B cell (primary cell): Measurements from ENCODE around the gene NLRP1. TPM values are rescaled to one million over a fixed set of nuclear protein-coding genes. Genes with fewer than 3 reads are reported as not detected.

Experiments
- ATAC-seq: fragments of 200-7000 bp; cut with Tn5 transposase; one replicate; pipeline ENCODE4 v1.10.0; 2021; ENCODE audit warnings: low read depth, mild to moderate bottlenecking, moderate number of reproducible peaks, moderate library complexity
- CTCF ChIA-PET: fragments of 350-600 bp; sonication (Branson Sonifier 250); formaldehyde crosslinking; loops from one replicate; lab custom pipeline; 2021; ENCODE audit warnings: antibody characterized with exemption, inconsistent platforms; lab: Charles Lee
- POLR2A ChIA-PET: fragments of 350-600 bp; sonication (Branson Sonifier 250); formaldehyde crosslinking; loops from one replicate; lab custom pipeline; 2021; ENCODE audit warnings: antibody characterized with exemption; lab: Charles Lee
- DNase-seq: peaks from one replicate; pipeline ENCODE4 v3.0.0; 2013
- H2AFZ ChIP-seq: 2 replicates; pipeline ENCODE4 v1.6.1; 2012; ENCODE audit warnings: mild to moderate bottlenecking, low read depth, low read length; ENCODE audit not compliant: insufficient read depth, poor library complexity, severe bottlenecking
- H3K27ac ChIP-seq, 2 donors: 1 replicate in 1 of 2; 2 replicates in 1 of 2; pipeline ENCODE4 v1.5.1; 2012 to 2013; ENCODE audit warnings: low read length in 2 of 2, mild to moderate bottlenecking in 2 of 2, moderate library complexity in 1 of 2
- H3K27me3 ChIP-seq, 4 experiments: fragments of 200-600 bp in 1 of 4; sonication (generic) in 1 of 4; replicated peaks in 1 of 4; 1 replicate in 2 of 4; 2 replicates in 2 of 4; pipeline versions ENCODE4 v1.6.1 to v1.7.0; 2013 to 2016; ENCODE audit warnings: low read length in 3 of 4, mild to moderate bottlenecking in 2 of 4, mixed read lengths in 1 of 4, moderate library complexity in 1 of 4; ENCODE audit not compliant: insufficient read depth in 4 of 4, control insufficient read depth in 3 of 4; ENCODE audit errors: control extremely low read depth in 1 of 4
- H3K36me3 ChIP-seq, 2 experiments: replicated peaks in 1 of 2; 1 replicate in 1 of 2; 2 replicates in 1 of 2; pipeline versions ENCODE4 v1.6.1 to v1.7.1; 2013; ENCODE audit warnings: low read length in 1 of 2; ENCODE audit not compliant: insufficient read depth in 2 of 2, control insufficient read depth in 1 of 2; ENCODE audit errors: control extremely low read depth in 1 of 2, extremely low read depth in 1 of 2
- H3K4me1 ChIP-seq, 2 donors: fragments of 200-600 bp in 1 of 2; sonication (generic) in 1 of 2; 1 replicate in 1 of 2; 2 replicates in 1 of 2; pipeline versions ENCODE4 v1.5.1 to v1.6.1; 2013 to 2017; ENCODE audit warnings: low read length in 2 of 2; ENCODE audit not compliant: control insufficient read depth in 2 of 2, insufficient read depth in 2 of 2
- H3K4me2 ChIP-seq: replicated peaks from 2 replicates; pipeline ENCODE3; 2012; ENCODE audit warnings: mild to moderate bottlenecking, low read depth, low read length; ENCODE audit not compliant: poor library complexity, severe bottlenecking
- H3K4me3 ChIP-seq, 5 experiments: fragments of 200-600 bp in 1 of 5; sonication (generic) in 1 of 5; 1 replicate in 3 of 5; 2 replicates in 2 of 5; pipeline versions ENCODE4 v1.5.1 to v1.7.0; 2011 to 2016; ENCODE audit warnings: low read length in 4 of 5, mild to moderate bottlenecking in 4 of 5, low read depth in 2 of 5, control low read depth in 1 of 5, moderate library complexity in 1 of 5; ENCODE audit not compliant: insufficient read depth in 1 of 5; ENCODE audit errors: control extremely low read depth in 1 of 5, extremely low read depth in 1 of 5
- H3K79me2 ChIP-seq: fragments of 200-600 bp; sonication (generic); one replicate; pipeline ENCODE4 v1.6.0; 2016; ENCODE audit warnings: low read length; ENCODE audit not compliant: control insufficient read depth, insufficient read depth
- H3K9ac ChIP-seq: fragments of 200-600 bp; sonication (generic); 2 replicates; pipeline ENCODE4 v1.6.1; 2017; ENCODE audit warnings: mild to moderate bottlenecking, low read length, moderate library complexity
- H3K9me3 ChIP-seq, 3 donors: one replicate each; pipeline versions ENCODE4 v1.6.1 to v1.7.1; 2013; ENCODE audit warnings: low read length in 2 of 3; ENCODE audit not compliant: control insufficient read depth in 2 of 3, insufficient read depth in 1 of 3; ENCODE audit errors: control extremely low read depth in 1 of 3
- H4K20me1 ChIP-seq: 2 replicates; pipeline ENCODE4 v1.6.0; 2012; ENCODE audit warnings: mild to moderate bottlenecking, low read length; ENCODE audit not compliant: insufficient read depth, control insufficient read depth, poor library complexity, severe bottlenecking
- H3K27ac Mint-ChIP-seq: one replicate; pipeline ENCODE4 v1.8.0; 2021; ENCODE audit warnings: mixed read lengths
- H3K27me3 Mint-ChIP-seq: one replicate; pipeline ENCODE4 v1.8.0; 2021; ENCODE audit warnings: mixed read lengths
- H3K4me1 Mint-ChIP-seq: one replicate; pipeline ENCODE4 v1.8.0; 2021; ENCODE audit warnings: mixed read lengths
- H3K4me3 Mint-ChIP-seq: one replicate; pipeline ENCODE4 v1.8.0; 2021; ENCODE audit warnings: mixed read lengths
- H3K9me3 Mint-ChIP-seq: one replicate; pipeline ENCODE4 v1.8.0; 2022; ENCODE audit warnings: mixed read lengths; ENCODE audit not compliant: insufficient read depth
- EZH2 ChIP-seq: IDR thresholded peaks from 2 replicates; pipeline ENCODE4 v1.6.1; 2012; ENCODE audit warnings: borderline replicate concordance, low read depth, mild to moderate bottlenecking, moderate library complexity, low read length; ENCODE audit not compliant: insufficient read depth, poor library complexity, severe bottlenecking
- WGBS: methylation state at CpG from one replicate; pipeline ENCODE4 v1.1.5; 2013; ENCODE audit warnings: missing lambda C conversion rate; ENCODE audit not compliant: insufficient coverage; 5-methylcytosine and 5-hydroxymethylcytosine counted together
- intact Hi-C: fragments of 100-400 bp; cut with micrococcal nuclease; formaldehyde crosslinking; loops from one replicate; pipeline ENCODE4 v1.10.0; 2022
- polyA plus RNA-seq: library from polyadenylated mRNA; depleted of rRNA; stranded (reverse); fragments of >200 nt; gene quantifications from 2 replicates; pipeline ENCODE4 v1.2.3, GENCODE V29; 2012
- total RNA-seq, 2 donors: library from RNA; stranded (reverse); fragments of 120-200 nt in 1 of 2; gene quantifications; 1 replicate in 1 of 2; 2 replicates in 1 of 2; pipeline versions ENCODE4 v1.2.3 to v1.2.4, GENCODE V29; 2013 to 2022
- TF ChIP-seq, protein P1 (sequence below): fragments of 200-600 bp; IDR thresholded peaks from one replicate; pipeline ENCODE4 v1.8.0; 2022; ENCODE audit warnings: antibody characterized with exemption, mild to moderate bottlenecking

Gene NLRP1
- total and polyA plus RNA-seq, 2 donors (not counting 1 experiment from before 2014, with no cell fraction given), result 141 to 189 TPM

- CTCF ChIA-PET, result interaction anchor here (1.6 kb wide), 2 partner anchors 10 to 840 kb away, joined by 5 read pairs; no protein-coding TSS in a partner anchor
- peaks cover 5% of the 10 kb centered on the region for H4K20me1 ChIP-seq
- ATAC-seq (no peak), DNase-seq (no peak)
- H3K4me3 ChIP-seq, result no peak overlapping the region
- H3K9me3 ChIP-seq, result no peaks in the 10 kb centered on the region
- Mint-ChIP-seq H3K4me1 (peaks cover 70% of the 10 kb centered on the region), H3K27me3 (no peaks in the 10 kb centered on the region), H3K9me3 (no peaks in the 10 kb centered on the region), H3K27ac (peak overlapping the region; percentile 74), H3K4me3 (peak overlapping the region; percentile 55)
- H3K9ac ChIP-seq, result no peak overlapping the region
- peaks cover 45 to 53% of the 10 kb centered on the region in 2 donors for H3K4me1 ChIP-seq
- H2AFZ ChIP-seq, result no peak overlapping the region
- peaks cover 59% of the 10 kb centered on the region for H3K79me2 ChIP-seq
- intact Hi-C loops, result loop anchor here (10.0 kb wide), 1 partner anchor 1073 kb away; the partner anchor contains the start of genes C17orf100 and MED31
- H3K27ac ChIP-seq, result peak overlapping the region in 1 of 2 donors; percentile 95
- POLR2A ChIA-PET, result no interaction called here
- H3K36me3 ChIP-seq, result peaks cover 0 to 24% of the 10 kb centered on the region in 2 experiments
- WGBS, result 100% methylated on average over 2 of the region's 3 CpGs
- TF ChIP-seq, protein P1, sequence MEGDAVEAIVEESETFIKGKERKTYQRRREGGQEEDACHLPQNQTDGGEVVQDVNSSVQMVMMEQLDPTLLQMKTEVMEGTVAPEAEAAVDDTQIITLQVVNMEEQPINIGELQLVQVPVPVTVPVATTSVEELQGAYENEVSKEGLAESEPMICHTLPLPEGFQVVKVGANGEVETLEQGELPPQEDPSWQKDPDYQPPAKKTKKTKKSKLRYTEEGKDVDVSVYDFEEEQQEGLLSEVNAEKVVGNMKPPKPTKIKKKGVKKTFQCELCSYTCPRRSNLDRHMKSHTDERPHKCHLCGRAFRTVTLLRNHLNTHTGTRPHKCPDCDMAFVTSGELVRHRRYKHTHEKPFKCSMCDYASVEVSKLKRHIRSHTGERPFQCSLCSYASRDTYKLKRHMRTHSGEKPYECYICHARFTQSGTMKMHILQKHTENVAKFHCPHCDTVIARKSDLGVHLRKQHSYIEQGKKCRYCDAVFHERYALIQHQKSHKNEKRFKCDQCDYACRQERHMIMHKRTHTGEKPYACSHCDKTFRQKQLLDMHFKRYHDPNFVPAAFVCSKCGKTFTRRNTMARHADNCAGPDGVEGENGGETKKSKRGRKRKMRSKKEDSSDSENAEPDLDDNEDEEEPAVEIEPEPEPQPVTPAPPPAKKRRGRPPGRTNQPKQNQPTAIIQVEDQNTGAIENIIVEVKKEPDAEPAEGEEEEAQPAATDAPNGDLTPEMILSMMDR, result no peak
- TF ChIP-seq EZH2, result no peak
- H3K4me2 ChIP-seq, result peak overlapping the region; percentile 5
- no peaks in the 10 kb centered on the region for H3K27me3 ChIP-seq
These were observed 2.7 kb downstream of the NLRP1 start for GRCh38 chr17:5581655-5582054.

- H3K4me1 Mint-ChIP-seq, result peaks cover 72% of the 10 kb centered on the region
- 0% methylated on average over 1 of the region's 3 CpGs for WGBS
- Histone ChIP-seq H3K79me2 (peaks cover 58% of the 10 kb centered on the region), H3K4me3 (no peak overlapping the region), H3K27me3 (no peaks in the 10 kb centered on the region), H3K36me3 (peaks cover 0 to 24% of the 10 kb centered on the region in 2 experiments), H2AFZ (no peak overlapping the region), H3K4me1 (peaks cover 41 to 47% of the 10 kb centered on the region in 2 donors), H3K27ac (peak overlapping the region in 1 of 2 donors; percentile 95), H4K20me1 (peaks cover 5% of the 10 kb centered on the region), H3K4me2 (peak overlapping the region; percentile 33), H3K9me3 (no peaks in the 10 kb centered on the region), H3K9ac (no peak overlapping the region)
- ChIA-PET POLR2A (no interaction called here), CTCF (no interaction called here)
- H3K4me3 Mint-ChIP-seq, result no peak overlapping the region
- H3K27ac Mint-ChIP-seq, result peak overlapping the region; percentile 27
- ATAC-seq (no peak), DNase-seq (no peak)
- no peaks in the 10 kb centered on the region for H3K9me3 Mint-ChIP-seq
- intact Hi-C loops, result loop anchor here (10.0 kb wide), 1 partner anchor 1074 kb away; the partner anchor contains the start of genes C17orf100 and MED31
- no peak for TF ChIP-seq EZH2
- TF ChIP-seq, protein P1, result no peak
- no peaks in the 10 kb centered on the region for H3K27me3 Mint-ChIP-seq
These were observed 3.3 kb downstream of the NLRP1 start for GRCh38 chr17:5580969-5581368.
